K562 (cell line): ENCODE measurements around the gene SH2D3A. TPM values are rescaled to one million over a fixed set of nuclear protein-coding genes. Genes with fewer than 3 reads are reported as not detected.

Source experiments
- ARID1B ChIP-seq: fragments of 450-650 bp; IDR thresholded peaks from 2 replicates; pipeline ENCODE4 v1.6.1; 2016; ENCODE audit warnings: antibody characterized with exemption, mild to moderate bottlenecking, inconsistent platforms
- CC2D1A ChIP-seq: fragments of 450-650 bp; IDR thresholded peaks from 2 replicates; pipeline ENCODE4 v1.6.1; 2017; ENCODE audit warnings: mild to moderate bottlenecking
- STAT5A ChIP-seq: IDR thresholded peaks from 2 replicates; pipeline ENCODE4 v1.6.1; 2012; ENCODE audit warnings: low read length, inconsistent platforms, borderline replicate concordance
- TEAD2 ChIP-seq: fragments of 450-650 bp; IDR thresholded peaks from 2 replicates; pipeline ENCODE4 v1.6.1; 2016; ENCODE audit warnings: missing genetic modification characterization, control low read depth, missing compliant biosample characterization
- polyA plus RNA-seq, 8 experiments: library from polyadenylated mRNA; depleted of rRNA in 4 of 8; stranded (reverse) in 5 of 8; unstranded in 3 of 8; fragments of >200 nt; fragmentation: Nextera tagmentation in 2 of 8; fragmentation: Illumina TruSeq in 1 of 8; extraction: Ambion mirVana in 2 of 8; extraction: Trizol in 1 of 8; gene quantifications; 2 replicates each; pipeline versions ENCODE4 v1.2.1 to v1.2.3, GENCODE V29; 2011 to 2014; ENCODE audit warnings: inconsistent platforms in 1 of 8, missing spikeins in 1 of 8
- total RNA-seq, 7 experiments: library from RNA; depleted of rRNA in 6 of 7; stranded (reverse); fragments of >200 nt in 6 of 7; fragmentation: Illumina TruSeq in 2 of 7; extraction: Trizol in 2 of 7; gene quantifications; 2 replicates each; pipeline versions ENCODE4 v1.2.1 to v1.2.3, GENCODE V29; 2011 to 2021; ENCODE audit warnings: low replicate concordance in 1 of 7
- TF ChIP-seq, protein P1 (sequence below): fragments of 450-650 bp; formaldehyde crosslinking; IDR thresholded peaks from 2 replicates; pipeline ENCODE4 v1.4.0; 2020; ENCODE audit warnings: mild to moderate bottlenecking, mixed read lengths
- TF ChIP-seq, protein P2 (sequence below): sonication (generic); formaldehyde crosslinking; IDR thresholded peaks from 2 replicates; pipeline ENCODE4 v1.8.1; 2023; ENCODE audit warnings: mild to moderate bottlenecking, missing genetic modification reagents
- TF ChIP-seq, protein P3 (sequence below): fragments of 450-650 bp; IDR thresholded peaks from 2 replicates; pipeline ENCODE4 v1.6.1; 2016; ENCODE audit warnings: low read depth, mild to moderate bottlenecking, moderate library complexity
- TF ChIP-seq, protein P4 (sequence below): sonication (generic); formaldehyde crosslinking; IDR thresholded peaks from 2 replicates; pipeline ENCODE4 v1.9.0; 2022; ENCODE audit warnings: mild to moderate bottlenecking, missing genetic modification reagents
- TF ChIP-seq, protein P5 (sequence below): fragments of 450-650 bp; IDR thresholded peaks from 2 replicates; pipeline ENCODE4 v1.6.1; 2016
- TF ChIP-seq, protein P6 (sequence below): fragments of 250-450 bp; sonication (Bioruptor Pico); IDR thresholded peaks from 2 replicates; pipeline ENCODE4 v1.4.0; 2020
- TF ChIP-seq, protein P7 (sequence below): fragments of 200-800 bp; sonication (Bioruptor generic); IDR thresholded peaks from 2 replicates; pipeline ENCODE4 v1.6.1; 2017; ENCODE audit warnings: missing genetic modification characterization, missing compliant biosample characterization
- TF ChIP-seq, protein P8 (sequence below), 2 experiments: IDR thresholded peaks in 1 of 2; conservative IDR thresholded peaks in 1 of 2; 2 replicates each; pipeline ENCODE4 v1.6.1; 2016; ENCODE audit warnings: low read depth in 2 of 2, mild to moderate bottlenecking in 1 of 2, missing compliant biosample characterization in 1 of 2, missing genetic modification characterization in 1 of 2, moderate library complexity in 1 of 2

SH2D3A gene
- total and polyA plus RNA-seq, 9 of the 15 experiments (the other 6 are each of a cell fraction or from before 2014, with no cell fraction given), result 0.75 to 26.3 (median 8.9) TPM

DNA sequence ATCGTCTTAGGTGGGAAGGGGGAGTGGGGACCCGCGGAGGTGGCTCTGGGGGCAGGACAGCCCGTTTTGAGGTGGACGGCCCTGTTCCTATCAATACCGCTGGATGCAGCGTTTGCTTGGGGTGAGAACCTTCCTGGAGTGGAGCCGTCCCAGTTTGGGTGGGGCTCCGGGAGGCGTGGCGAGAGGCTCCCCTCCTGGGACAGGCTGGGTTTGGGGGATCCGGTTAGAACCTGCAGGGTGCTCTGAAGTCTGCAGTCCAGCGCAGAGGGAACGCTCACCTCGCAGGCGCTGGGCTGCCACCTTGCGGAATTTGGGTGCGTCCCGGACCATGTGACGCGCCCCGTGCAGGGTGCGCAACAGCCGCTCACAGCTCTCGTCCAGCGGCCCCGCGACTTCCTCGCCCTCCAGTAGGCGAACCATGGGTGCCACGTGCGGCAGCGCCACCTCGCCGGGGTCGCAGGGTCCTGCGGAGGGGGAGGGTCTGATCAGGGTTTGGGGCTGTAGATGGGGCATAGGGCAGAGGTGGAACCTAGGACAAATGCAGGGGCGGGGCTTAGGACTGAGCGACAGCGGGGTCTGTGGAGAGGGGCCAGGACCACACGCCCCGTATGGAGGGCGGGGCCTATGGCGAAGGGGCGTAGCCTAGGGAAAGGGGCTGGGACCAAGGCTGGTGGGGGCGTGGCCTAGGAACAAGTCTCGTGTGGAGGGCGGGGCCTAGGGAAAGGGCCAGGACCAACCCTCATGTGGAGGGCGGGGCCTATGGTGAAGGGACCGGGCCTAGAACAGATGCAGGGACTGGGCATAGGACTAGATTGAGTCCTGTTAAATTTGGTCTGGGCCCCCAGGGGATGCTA, 13.8 kb downstream of the SH2D3A start (continued):
- TF ChIP-seq TEAD2 (tag) (peak; percentile 40; the same call in 1 of the 2 replicates), ARID1B (peak; percentile 65), STAT5A (no peak), CC2D1A (no peak; the same call in 1 of the 2 replicates)
- TF ChIP-seq, protein P1, sequence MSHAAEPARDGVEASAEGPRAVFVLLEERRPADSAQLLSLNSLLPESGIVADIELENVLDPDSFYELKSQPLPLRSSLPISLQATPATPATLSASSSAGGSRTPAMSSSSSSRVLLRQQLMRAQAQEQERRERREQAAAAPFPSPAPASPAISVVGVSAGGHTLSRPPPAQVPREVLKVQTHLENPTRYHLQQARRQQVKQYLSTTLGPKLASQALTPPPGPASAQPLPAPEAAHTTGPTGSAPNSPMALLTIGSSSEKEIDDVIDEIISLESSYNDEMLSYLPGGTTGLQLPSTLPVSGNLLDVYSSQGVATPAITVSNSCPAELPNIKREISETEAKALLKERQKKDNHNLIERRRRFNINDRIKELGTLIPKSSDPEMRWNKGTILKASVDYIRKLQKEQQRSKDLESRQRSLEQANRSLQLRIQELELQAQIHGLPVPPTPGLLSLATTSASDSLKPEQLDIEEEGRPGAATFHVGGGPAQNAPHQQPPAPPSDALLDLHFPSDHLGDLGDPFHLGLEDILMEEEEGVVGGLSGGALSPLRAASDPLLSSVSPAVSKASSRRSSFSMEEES, result peak; percentile 75
- TF ChIP-seq, protein P2, sequence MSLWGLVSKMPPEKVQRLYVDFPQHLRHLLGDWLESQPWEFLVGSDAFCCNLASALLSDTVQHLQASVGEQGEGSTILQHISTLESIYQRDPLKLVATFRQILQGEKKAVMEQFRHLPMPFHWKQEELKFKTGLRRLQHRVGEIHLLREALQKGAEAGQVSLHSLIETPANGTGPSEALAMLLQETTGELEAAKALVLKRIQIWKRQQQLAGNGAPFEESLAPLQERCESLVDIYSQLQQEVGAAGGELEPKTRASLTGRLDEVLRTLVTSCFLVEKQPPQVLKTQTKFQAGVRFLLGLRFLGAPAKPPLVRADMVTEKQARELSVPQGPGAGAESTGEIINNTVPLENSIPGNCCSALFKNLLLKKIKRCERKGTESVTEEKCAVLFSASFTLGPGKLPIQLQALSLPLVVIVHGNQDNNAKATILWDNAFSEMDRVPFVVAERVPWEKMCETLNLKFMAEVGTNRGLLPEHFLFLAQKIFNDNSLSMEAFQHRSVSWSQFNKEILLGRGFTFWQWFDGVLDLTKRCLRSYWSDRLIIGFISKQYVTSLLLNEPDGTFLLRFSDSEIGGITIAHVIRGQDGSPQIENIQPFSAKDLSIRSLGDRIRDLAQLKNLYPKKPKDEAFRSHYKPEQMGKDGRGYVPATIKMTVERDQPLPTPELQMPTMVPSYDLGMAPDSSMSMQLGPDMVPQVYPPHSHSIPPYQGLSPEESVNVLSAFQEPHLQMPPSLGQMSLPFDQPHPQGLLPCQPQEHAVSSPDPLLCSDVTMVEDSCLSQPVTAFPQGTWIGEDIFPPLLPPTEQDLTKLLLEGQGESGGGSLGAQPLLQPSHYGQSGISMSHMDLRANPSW, result peak; percentile 83; the same call in 1 of the 2 replicates
- TF ChIP-seq, protein P3, sequence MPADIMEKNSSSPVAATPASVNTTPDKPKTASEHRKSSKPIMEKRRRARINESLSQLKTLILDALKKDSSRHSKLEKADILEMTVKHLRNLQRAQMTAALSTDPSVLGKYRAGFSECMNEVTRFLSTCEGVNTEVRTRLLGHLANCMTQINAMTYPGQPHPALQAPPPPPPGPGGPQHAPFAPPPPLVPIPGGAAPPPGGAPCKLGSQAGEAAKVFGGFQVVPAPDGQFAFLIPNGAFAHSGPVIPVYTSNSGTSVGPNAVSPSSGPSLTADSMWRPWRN, result 0 out of 2 replicates have a peak, but pooled peaks have one; percentile 17
- TF ChIP-seq, protein P4, sequence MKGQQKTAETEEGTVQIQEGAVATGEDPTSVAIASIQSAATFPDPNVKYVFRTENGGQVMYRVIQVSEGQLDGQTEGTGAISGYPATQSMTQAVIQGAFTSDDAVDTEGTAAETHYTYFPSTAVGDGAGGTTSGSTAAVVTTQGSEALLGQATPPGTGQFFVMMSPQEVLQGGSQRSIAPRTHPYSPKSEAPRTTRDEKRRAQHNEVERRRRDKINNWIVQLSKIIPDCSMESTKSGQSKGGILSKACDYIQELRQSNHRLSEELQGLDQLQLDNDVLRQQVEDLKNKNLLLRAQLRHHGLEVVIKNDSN, result peak; percentile 98
- TF ChIP-seq, protein P5, sequence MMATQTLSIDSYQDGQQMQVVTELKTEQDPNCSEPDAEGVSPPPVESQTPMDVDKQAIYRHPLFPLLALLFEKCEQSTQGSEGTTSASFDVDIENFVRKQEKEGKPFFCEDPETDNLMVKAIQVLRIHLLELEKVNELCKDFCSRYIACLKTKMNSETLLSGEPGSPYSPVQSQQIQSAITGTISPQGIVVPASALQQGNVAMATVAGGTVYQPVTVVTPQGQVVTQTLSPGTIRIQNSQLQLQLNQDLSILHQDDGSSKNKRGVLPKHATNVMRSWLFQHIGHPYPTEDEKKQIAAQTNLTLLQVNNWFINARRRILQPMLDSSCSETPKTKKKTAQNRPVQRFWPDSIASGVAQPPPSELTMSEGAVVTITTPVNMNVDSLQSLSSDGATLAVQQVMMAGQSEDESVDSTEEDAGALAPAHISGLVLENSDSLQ, result peak; percentile 96
- TF ChIP-seq, protein P6, sequence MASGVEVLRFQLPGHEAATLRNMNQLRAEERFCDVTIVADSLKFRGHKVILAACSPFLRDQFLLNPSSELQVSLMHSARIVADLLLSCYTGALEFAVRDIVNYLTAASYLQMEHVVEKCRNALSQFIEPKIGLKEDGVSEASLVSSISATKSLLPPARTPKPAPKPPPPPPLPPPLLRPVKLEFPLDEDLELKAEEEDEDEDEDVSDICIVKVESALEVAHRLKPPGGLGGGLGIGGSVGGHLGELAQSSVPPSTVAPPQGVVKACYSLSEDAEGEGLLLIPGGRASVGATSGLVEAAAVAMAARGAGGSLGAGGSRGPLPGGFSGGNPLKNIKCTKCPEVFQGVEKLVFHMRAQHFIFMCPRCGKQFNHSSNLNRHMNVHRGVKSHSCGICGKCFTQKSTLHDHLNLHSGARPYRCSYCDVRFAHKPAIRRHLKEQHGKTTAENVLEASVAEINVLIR (CRISPR knock-in tag), result no peak
- TF ChIP-seq, protein P7, sequence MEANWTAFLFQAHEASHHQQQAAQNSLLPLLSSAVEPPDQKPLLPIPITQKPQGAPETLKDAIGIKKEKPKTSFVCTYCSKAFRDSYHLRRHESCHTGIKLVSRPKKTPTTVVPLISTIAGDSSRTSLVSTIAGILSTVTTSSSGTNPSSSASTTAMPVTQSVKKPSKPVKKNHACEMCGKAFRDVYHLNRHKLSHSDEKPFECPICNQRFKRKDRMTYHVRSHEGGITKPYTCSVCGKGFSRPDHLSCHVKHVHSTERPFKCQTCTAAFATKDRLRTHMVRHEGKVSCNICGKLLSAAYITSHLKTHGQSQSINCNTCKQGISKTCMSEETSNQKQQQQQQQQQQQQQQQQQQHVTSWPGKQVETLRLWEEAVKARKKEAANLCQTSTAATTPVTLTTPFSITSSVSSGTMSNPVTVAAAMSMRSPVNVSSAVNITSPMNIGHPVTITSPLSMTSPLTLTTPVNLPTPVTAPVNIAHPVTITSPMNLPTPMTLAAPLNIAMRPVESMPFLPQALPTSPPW, result peak; percentile 74
- TF ChIP-seq, protein P8, sequence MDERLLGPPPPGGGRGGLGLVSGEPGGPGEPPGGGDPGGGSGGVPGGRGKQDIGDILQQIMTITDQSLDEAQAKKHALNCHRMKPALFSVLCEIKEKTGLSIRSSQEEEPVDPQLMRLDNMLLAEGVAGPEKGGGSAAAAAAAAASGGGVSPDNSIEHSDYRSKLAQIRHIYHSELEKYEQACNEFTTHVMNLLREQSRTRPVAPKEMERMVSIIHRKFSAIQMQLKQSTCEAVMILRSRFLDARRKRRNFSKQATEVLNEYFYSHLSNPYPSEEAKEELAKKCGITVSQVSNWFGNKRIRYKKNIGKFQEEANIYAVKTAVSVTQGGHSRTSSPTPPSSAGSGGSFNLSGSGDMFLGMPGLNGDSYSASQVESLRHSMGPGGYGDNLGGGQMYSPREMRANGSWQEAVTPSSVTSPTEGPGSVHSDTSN (CRISPR knock-in tag; IDR thresholded peaks at IDR 0.05; ENCODE audit: low read depth), result no peak
- TF ChIP-seq, protein P8 (tag; conservative IDR thresholded peaks at IDR 0.05; ENCODE audit: low read depth), result peak; percentile 57
